Measurements from ENCODE around the gene STAM.

Gene STAM

DNA sequence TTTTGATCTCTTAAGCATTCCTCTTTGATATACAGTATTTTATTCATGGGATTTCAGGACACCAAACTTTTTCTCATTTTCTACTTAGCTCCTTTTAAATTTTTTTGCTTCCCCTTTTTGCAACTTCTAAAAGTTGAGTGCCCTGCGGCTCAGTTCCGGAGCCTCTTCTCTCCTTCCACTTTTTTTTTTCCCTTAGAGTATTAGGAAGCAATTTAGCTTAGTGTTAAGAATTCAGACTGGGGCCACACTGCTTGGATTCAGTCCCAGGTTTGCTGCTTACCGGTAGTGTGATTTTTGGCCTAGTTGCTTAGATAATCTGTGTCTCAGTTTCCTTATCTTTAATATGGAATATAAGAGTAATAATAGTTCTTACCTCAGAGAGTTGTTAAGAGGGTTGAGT lies 3.4 kb downstream of the STAM start:
- no peak for DNase-seq (ENCODE audit: low spot score)

DNA sequence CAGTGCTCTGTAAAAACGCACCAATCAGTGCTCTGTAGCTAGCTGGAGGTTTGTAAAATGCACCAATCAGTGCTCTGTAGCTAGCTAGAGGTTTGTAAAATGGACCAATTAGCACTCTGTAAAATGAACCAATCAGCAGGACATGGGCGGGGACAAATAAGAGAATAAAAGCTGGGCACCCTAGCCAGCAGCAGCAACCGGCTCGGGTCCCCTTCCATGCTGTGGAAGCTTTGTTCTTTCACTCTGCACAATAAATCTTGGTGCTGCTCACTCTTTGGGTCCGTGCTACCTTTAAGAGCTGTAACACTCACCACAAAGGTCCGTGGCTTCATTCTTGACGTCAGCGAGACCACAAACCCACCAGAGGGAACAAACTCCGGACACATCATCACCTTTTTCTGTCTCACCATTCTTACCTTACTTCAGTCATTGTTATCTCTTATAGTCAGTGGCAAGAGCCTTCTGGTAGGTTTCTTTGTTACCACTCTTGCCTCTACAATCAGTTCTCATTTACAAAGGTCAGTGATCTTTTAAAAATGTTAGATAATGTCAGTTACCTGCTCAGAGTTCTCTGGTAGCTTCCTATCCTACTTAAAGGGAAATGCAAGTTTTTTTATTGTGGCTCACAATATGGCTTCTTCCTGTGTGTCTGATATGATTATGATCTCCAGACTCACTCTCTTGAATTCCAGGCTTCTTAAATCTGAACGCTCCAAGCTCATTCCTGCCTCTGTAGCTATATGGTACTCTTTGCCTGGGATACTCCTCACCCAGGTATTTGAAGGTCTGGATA lies 4.5 kb downstream of the STAM start:
- peak; percentile 60 for DNase-seq (ENCODE audit: low spot score)

DNA sequence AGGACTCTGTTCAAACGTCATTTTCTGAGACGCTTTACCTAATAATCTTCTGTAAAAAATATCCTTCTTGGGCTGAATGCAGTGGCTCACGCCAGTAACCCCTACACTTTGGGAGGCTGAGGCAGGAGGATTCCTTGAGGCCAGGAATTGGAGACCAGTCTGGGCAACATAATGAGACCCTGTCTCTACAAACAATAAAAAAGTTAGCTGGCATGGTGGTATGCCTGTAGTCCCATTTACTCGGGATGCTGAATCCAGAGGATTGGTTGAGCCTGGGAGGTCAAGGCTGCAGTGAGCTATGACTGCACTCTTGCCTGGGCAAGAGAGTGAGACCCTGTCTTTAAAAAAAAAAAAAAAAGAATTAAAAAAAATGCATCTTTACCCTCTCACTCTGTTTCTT lies 5.1 kb downstream of the STAM start:
- no peak for DNase-seq (ENCODE audit: low spot score)

DNA sequence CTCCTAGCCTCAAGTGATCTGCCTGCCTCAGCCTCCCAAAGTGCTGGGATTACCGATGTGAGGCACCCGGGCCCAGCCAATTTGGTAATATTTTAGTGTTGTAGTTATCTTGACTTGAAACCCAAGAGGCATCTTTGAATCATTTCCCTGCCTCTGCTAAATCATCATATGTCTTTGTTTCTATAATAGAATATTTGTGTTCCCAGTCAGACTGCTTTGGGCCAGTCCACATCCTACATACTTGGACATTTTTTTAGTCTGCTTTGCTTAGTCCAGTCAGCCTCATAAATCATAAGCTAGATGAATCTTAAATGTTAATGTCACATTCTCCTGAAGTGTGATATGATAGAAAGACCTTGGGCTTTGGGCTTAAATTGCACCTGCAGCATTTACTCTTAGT lies 5.9 kb downstream of the STAM start:
- DNase-seq (ENCODE audit: low spot score) = no peak

DNA sequence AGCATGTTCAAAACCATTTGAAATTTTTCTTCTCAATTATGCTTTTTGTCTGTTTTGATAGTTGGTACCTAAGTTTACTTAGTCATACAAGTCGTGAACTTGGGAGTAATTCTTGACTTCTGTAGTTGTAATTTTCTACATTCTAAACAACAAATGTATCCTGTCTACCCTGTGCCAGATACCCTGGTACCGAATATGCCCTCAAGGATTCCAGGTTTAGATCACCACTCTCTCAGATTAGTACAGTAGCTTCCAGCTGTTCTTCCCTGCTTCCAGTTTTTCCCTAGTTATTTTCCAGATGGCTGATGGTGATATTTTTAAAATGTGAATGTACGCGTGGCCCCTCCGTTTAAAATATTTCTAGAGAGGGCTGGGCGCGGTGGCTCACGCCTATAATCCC lies 6.5 kb downstream of the STAM start:
- no peak for DNase-seq (ENCODE audit: low spot score)

DNA sequence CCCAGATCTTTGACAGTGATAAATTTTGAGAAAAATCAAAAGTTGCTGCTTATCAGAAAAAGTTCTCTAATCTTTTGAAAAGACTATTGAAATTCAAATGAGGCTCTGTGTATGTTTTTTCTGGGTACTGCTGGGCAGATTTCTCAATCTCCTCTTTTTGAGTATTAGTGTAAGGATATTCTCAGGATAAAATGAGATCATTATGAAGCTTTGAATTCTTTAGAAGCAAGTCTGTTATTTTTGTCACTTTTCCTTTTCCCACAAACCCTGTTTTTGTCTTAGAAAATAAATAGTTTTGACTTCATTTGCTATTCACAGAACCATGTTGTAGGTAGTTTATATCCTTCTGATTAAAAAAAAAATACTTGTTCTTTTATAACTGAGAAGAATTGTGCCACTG lies 7.9 kb downstream of the STAM start:
- no peak for DNase-seq (ENCODE audit: low spot score)

DNA sequence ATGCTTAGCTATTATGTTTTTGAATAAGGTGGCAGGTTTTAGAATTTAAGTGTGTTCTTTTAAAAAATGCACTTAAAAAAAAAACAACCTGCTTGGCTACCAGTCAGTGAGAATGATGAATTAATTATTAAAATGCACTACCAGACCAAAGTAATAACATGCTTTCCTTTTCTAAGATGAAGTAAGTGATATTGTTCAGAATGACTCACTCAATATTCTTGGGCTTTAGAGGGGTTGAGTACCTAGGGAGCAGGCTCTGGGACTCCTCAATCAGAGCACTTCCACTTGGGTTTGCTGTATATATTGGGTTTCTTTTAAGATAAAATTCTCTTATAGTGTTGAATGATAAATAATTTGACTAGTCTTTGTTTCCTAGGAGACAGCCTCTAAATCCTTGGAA lies 8.6 kb downstream of the STAM start:
- DNase-seq (ENCODE audit: low spot score) = no peak

DNA sequence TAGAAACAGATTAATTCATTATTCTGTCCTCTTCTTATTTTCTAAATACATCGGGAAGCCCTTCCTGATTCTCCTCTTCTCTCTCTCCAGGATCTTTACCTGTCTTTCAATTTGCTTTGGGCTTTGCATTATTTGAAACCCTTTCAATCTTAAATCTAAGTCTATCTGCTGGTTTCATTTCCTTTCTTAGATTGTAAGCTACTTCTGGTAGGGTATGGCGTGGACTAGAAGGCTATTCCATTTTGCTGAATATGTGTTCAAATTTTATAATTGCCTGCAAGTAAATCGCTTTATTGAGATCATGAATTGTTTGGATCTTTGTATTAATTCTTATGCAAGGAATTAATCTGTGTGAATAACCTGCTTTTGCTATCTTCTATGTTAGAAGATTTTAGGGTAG lies 11.1 kb downstream of the STAM start:
- DNase-seq (ENCODE audit: low spot score) = no peak

DNA sequence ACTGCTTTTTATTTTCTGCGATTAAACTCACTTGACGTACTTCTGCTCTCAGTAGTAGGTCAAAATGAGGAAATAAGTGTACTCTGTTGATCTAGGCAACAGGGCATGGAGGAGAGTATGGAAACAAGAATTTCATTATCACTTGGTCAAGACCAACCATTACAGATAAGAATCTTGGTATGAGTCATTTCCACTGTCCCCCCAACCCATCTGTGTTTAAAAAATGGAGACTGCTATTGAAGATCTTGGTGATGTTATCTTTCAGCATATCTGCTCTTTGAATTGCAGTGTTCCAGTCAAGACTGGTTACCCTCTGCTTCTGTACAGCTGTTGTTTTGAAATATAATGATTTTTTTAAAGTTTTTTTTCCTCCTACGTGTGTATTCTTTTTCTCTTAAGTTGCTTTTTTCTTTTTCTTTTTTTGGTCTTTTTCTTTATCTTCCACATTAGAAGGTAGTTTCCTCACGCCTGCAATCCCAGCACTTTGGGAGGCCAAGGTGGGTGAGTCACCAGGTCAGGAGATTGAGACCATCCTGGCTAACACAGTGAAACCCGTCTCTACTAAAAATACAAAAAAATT lies 11.7 kb downstream of the STAM start:
- DNase-seq (ENCODE audit: low spot score) = peak; percentile 72

DNA sequence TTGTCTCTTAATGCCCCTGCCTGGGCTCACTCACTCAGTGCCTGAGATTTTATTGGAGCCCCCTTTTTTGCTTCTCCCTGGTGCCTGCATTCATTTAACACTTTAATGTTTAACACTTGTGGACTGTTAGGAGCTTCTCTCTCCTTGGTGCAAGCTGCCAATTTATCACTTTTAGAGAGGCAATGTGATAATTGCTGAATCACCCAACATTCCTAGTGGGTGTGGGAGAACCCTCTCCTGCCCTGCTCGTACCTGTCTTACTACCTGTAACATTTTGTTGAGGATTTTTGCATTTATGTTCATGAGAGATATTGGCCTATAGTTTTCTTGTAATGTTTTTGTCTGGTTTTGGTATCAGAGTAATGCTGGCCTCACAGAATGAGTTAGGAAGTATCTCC lies 13.2 kb downstream of the STAM start:
- no peak for DNase-seq (ENCODE audit: low spot score)

DNA sequence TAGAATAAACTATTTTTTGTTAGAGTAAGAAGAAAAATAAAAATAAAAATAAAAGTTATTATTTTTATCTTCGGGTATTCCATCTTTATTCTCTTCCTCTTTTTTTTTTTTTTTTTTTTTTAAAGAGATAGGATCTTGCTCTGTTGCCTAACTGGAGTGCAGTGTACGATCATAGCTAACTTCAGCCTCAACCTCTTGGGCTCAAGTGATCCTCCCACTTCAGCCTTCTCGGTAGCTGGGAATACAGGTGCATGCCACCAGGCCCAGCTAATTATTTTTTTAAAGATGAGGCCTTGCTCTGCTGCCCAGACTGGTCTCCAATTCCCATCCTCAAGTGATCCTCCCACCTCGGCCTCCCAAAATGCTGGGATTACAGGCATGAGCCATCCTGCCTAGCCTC lies 15.4 kb downstream of the STAM start:
- DNase-seq (ENCODE audit: low spot score) = no peak

DNA sequence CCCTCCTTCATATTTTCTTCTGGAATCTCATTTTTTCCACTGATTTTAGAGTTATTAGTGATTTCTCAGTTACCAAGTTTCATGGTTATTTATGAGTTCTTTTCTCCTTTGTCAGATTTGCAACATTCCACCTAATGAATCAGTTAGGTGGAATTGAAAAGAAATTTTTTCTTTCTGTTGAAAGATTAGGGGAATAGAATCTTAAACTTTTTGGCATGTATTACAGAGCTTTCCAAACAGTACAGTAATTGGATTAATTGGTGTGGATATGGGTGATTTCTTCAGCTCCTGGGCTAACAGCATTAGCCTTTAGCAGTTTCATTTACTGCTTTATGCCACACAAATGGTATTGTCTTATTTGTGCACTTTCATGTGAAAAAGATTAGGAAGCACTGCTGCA lies 17.0 kb downstream of the STAM start:
- DNase-seq (ENCODE audit: low spot score) = no peak

DNA sequence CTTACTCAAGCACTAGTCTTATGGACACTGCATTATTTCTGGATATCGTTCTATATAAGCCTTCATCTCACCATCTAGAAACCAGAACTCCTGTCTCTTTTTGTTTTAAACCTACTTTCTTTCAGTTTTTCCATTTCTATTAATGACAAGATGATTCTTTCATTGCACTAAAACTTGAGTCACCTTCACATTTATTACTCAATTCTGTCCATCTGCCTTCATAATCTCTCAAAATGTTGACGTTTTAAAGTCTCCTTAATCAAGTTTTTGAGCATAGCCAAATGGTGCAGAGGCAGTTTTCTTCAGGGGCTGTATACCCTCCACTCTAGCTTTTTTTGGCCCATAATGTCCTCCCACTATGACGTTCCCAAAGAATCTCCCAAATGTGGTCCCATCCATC lies 17.6 kb downstream of the STAM start:
- DNase-seq (ENCODE audit: low spot score) = no peak

DNA sequence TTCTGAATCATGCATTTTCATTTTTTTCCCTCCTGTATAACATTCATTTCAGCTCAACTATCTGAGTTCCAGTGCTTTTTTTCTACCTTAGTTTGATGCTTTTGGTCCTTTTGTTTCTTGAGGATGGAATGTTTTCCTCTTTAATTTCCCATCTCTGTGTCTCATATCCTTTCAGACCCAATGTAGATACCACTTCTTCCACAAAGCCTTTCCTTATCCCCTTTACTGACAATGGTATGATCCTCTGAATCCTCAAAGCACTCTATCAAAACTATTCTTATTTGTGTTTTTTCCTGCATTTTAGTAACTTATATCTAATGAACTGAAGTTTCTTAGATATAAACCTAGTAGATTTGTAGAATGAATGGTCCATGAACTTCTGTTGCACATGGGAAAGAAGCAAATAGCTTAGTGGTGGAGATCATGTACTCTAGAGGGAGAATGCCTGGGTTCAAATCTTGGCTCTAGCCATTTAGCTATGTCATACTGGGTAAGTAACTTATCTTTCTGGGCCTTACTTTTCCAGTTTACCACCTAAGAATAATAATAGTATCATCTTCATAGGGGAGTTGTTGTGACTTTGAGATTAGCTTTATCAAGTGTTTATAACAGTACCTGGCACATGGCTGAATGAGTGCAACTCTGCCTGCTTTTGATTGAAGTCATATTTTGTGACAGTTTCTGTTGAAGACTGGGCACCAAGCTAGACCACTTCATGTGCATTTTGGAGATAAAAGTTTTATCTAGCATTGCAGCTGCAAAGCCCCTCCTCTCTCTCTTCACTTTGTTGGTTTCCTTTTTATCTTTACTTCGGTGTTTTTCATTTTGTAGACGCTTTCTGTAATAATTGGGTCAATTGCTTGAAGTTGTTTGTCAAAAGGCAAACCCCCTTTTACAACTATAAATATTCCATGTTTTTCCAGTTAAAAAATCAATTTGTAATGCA lies 18.5 kb downstream of the STAM start:
- DNase-seq (ENCODE audit: low spot score) = no peak

DNA sequence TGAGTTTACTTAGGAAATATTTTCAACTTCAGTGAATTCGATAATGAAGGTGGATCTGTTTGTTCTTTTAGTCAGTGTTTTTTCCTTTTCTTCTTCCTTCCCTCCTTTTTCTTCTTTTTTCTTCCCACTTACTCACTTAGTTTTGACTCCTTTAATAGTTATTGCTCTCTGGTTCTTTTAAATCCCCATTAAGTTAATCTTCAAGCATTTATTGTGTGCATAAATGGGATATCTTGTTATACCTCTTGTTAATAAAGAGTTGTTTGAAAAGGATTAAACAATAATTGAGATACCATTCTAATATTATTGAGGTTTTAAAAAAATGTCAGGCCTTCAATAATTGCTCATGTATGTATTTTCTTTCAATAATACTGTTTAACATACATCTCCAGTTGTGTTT lies 19.5 kb downstream of the STAM start:
- no peak for DNase-seq (ENCODE audit: low spot score)

DNA sequence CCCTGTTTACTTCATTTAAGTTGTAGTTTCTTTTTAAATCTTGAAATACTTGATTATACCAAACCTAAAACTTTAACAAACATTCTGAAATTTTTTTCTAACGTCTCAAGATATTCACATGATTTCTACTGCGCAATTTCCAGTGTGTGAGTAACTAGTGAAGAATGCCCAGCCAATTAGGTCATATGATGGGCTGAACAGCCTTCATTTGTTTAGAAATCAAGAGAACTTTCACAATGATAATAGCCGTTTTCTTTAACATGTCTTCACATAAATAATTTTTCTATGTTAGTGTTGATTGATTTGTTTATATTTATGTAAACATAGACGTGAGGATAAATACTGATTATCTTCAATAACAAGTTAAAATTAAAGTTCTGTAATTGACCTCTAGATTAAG lies 21.8 kb downstream of the STAM start:
- DNase-seq (ENCODE audit: low spot score) = no peak

DNA sequence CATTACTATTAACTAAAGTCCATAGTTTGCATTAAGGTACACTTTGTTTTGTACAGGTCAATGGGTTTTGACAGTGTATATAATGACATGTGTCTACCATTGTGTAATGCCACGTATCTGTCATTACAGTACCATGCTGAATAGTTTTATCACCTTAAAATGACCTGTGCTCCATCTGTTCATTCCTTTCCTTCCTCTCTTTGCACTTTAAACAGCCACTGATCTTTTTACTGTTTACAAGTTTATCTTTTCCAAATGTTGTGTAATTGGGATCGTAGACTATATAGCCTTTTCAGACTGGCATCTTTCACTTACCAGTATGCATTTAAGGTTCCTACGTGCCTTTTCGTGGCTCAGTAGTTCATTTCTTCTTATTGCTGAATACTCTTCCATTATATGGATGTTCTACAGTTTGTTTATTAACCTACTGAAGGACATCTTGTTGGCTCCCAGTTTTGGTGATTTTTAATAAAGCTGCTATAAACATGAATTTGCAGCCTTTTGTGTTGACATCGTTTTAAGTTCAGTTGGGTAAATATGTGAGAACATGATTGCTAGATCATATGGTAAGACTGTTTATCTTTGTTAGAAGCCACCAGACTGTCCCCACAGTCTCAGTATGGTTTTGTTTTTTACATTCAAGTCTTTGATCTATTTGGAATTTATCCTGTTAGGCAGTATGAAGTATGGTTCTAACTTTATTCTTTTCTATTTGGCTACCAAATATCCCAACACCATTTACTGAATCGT lies 24.7 kb downstream of the STAM start:
- DNase-seq (ENCODE audit: low spot score) = peak; percentile 19

DNA sequence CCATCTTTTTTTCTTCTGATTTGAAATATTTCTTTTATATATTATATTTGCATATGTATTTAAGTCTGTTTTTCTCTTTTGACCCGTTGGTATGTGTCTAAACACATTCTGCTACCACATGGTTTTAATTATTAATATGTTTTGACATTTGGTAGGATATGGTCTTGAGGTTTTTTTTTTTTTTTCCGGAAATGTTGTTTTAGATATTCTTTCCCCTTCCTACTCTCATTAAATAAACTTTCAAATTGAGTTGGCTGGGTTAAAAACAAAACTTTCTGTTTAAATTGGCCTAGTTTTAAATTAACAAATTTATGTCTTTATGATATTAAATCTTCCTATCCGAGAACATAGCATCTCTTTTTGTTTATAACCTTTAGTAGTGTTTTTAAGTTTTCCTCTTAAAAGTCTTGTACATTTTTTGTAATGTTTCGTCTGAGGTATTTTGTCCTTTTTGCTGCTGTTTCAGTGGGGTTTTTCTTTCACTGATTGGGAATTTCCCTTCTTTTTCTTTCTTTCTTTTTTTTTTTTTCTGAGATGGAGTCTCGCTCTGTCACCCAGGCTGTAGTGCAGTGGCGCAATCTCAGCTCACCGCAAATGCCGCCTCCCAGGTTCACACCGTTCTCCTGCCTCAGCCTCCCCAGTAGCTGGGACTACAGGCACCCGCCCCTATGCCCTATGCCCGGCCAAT lies 25.4 kb downstream of the STAM start:
- DNase-seq (ENCODE audit: low spot score) = peak; percentile 71

DNA sequence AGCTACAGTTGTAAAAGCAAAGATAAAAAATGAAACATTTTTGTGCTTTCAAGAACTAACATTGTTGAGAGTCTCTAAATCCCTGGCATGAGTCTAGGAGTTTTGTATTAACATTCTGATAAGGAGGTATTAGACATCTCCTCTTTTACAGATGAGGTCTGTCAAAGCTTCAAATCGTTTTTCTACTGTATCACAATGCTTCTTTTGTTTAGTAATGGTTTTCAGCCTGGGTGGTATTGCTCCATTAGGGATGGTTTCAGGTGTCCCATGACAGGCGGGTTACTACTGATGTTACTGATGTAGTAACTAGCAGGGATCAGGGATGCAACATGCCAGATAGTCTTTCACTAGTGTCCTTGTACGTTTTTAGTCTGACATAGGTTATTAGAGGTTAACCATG lies 27.4 kb downstream of the STAM start:
- DNase-seq (ENCODE audit: low spot score) = no peak

DNA sequence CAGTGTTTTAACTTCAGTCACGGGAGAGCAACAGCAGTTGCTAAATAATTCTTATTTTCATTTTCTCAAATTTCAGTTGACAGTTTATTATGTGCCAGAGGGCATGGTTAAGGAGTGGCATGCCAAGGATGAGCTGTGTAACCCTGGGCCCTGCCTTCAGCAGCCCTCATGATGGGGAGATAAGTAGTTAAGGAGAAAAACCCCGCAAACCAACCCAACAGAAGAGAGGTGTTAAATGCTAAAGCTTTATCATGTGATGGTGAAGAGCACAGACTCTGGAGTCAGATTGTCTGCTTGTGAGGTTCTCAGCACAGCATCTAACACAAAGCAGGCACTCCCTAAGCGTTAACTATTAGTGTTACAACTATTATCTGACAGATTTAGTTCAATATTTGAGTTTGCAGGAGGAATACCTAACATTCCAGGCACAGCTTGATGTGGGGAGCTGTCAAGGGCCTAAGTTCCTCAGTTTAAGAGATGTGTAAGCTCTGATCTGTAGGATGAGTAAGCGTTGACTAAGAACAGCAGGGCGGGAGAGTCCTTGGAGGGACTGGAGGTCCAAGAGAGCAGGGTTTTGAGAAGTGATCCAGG lies 29.6 kb downstream of the STAM start:
- DNase-seq (ENCODE audit: low spot score) = peak; percentile 46

DNA sequence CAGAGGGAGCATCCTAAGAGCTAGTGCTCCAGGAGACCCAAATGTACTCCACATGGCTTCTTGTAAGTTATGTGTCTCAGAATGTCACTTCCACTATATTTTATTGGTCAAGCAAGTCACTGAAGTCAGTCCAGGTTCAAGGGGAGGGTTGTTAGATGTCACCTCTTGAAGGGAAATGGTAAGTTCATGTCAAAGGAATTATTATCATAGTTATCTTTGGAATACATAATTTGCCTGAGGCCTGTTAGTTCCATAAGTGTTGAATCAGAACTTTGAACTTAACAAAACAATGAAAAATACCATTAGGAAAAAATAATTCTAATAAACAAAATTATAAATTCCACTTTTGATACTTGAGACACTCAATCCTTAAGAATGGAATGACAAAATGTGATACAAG lies 30.6 kb downstream of the STAM start:
- no peak for DNase-seq (ENCODE audit: low spot score)
